ENCODE measurements around the gene SENP1.

Gene SENP1

GRCh38 chr12:48017921-48018617, 87.8 kb downstream of the SENP1 start:
- no peak for DNase-seq (ENCODE audit: low read depth)

GRCh38 chr12:48017496-48017895, 88.4 kb downstream of the SENP1 start:
- no peak for DNase-seq (ENCODE audit: low read depth)

GRCh38 chr12:48016373-48017020, 89.4 kb downstream of the SENP1 start:
- DNase-seq (ENCODE audit: low read depth) = no peak

- DNase-seq (ENCODE audit: low read depth) = no peak
Measured at GRCh38 chr12:48015954-48016353, 89.9 kb downstream of the SENP1 start.

- no peak for DNase-seq (ENCODE audit: low read depth)
Measured at GRCh38 chr12:48015129-48015528, 90.8 kb downstream of the SENP1 start.

GRCh38 chr12:48013287-48013686, 92.6 kb downstream of the SENP1 start:
- DNase-seq (ENCODE audit: low read depth) = no peak

GRCh38 chr12:48012070-48012469, 93.8 kb downstream of the SENP1 start:
- DNase-seq (ENCODE audit: low read depth) = no peak

- DNase-seq (ENCODE audit: low read depth) = no peak
Measured at GRCh38 chr12:48010366-48010970, 95.4 kb downstream of the SENP1 start.

- DNase-seq (ENCODE audit: low read depth) = no peak
Measured at GRCh38 chr12:48009471-48009870, 96.4 kb downstream of the SENP1 start.

GRCh38 chr12:48008950-48009349, 96.9 kb downstream of the SENP1 start:
- no peak for DNase-seq (ENCODE audit: low read depth)

- DNase-seq (ENCODE audit: low read depth) = no peak
Measured at GRCh38 chr12:48008349-48008748, 97.5 kb downstream of the SENP1 start.

- no peak for DNase-seq (ENCODE audit: low read depth)
Measured at GRCh38 chr12:48007206-48007605, 98.7 kb downstream of the SENP1 start.

- DNase-seq (ENCODE audit: low read depth) = no peak
Measured at GRCh38 chr12:48005750-48006021, 100.2 kb downstream of the SENP1 start.

GRCh38 chr12:48005001-48005749, 100.7 kb downstream of the SENP1 start:
- DNase-seq (ENCODE audit: low read depth) = no peak

GRCh38 chr12:48004053-48004941, 101.6 kb downstream of the SENP1 start, which contains the start of gene COL2A1:
TSS of gene COL2A1 (minus strand) at chr12:48004476. CDS start at chr12:48004321, 155 bp downstream.
- DNase-seq (ENCODE audit: low read depth) = no peak

GRCh38 chr12:48003226-48004052, 102.4 kb downstream of the SENP1 start:
- no peak for DNase-seq (ENCODE audit: low read depth)

- no peak for DNase-seq (ENCODE audit: low read depth)
Measured at GRCh38 chr12:48002773-48003218, 103.1 kb downstream of the SENP1 start.

- no peak for DNase-seq (ENCODE audit: low read depth)
Measured at GRCh38 chr12:48002414-48002730, 103.5 kb downstream of the SENP1 start.

GRCh38 chr12:48001505-48002413, 104.1 kb downstream of the SENP1 start:
- DNase-seq (ENCODE audit: low read depth) = no peak
